ENCODE results near the gene SEZ6L2. TPM values are rescaled to one million over a fixed set of nuclear protein-coding genes. Genes with fewer than 3 reads are reported as not detected.
"Not testable (repeated sequence)": the region's sequence is repeated elsewhere in the genome, so short reads cannot be mapped to it uniquely, and the experiment has no call there.

SEZ6L2 gene
- total RNA-seq, result 15.7 TPM

DNA sequence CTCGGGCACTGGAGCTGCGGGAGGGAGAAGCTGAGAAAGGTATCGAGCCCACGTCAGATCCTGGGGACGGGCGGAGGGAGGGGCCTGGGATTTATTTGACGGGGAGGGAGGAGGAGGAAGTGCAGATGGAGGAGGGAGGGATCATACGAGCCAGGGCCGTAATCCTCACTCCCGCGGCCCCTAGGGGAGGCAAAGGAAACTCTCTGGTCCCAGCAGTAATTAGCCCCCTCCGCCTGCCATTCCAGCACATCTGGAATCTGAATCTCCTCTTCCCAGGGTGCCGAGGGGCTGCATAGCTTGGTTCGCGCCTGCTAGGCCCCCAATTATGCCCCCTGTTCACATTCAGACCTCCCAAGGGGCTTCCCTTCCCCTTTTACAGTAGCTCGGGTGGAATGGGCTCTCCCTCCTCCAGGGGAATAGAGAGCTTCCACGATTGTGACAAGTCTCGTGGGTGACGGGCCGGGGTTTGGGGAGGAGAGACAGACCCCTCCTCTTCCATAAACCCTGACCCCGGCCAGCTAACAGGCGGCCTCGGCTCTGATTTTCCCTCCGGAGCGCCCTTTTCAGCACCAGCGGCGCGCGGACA is at the start of gene SEZ6L2:
Gene SEZ6L2, minus strand, starts transcription at position 35 of the 586 bp plus-strand sequence. CDS start 531 bp downstream, outside the sequence.
- intact Hi-C loops (cut with DNase I), result no loop called here
- H3K27ac ChIP-seq, result no peak within 1 kb of the TSS

DNA sequence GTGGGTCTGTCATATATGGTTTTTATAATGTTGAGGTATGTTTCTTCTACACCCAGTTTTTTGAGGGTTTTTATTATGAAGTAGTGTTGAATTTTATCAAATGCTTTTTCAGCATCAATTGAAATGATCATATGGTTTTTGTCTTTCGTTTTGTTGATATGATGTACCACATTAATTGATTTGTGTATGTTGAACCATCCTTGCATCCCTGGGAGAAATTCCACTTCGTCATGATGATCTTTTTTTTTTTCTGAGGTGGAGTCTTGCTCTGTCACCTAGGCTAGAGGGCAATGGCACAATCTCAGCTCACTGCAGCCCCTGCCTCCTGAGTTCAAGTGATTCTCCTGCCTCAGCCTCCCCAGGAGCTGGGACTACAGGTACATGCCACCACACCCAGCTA is 48.5 kb upstream of the SEZ6L2 start:
- intact Hi-C loops (cut with DNase I), result no loop called here
- no peak for DNase-seq (ENCODE audit: extremely low spot score in 2 of 2)

More for the DNA sequence above, at the start of gene SEZ6L2:
- Histone ChIP-seq H3K4me3 (peak within 1 kb of the TSS; percentile 53 to 64), H3K27me3 (peaks cover 3% of the 10 kb centered on the region), H3K36me3 (no peaks in the 10 kb centered on the region), H3K9me3 (no peaks in the 10 kb centered on the region), H3K4me1 (peaks cover 22% of the 10 kb centered on the region)
- TF ChIP-seq POLR2AphosphoS5 (IDR thresholded peaks at IDR 0.05; ENCODE audit: insufficient read depth in 1 of 2, low read depth in 1 of 2), result no peak
- TF ChIP-seq, protein P1, sequence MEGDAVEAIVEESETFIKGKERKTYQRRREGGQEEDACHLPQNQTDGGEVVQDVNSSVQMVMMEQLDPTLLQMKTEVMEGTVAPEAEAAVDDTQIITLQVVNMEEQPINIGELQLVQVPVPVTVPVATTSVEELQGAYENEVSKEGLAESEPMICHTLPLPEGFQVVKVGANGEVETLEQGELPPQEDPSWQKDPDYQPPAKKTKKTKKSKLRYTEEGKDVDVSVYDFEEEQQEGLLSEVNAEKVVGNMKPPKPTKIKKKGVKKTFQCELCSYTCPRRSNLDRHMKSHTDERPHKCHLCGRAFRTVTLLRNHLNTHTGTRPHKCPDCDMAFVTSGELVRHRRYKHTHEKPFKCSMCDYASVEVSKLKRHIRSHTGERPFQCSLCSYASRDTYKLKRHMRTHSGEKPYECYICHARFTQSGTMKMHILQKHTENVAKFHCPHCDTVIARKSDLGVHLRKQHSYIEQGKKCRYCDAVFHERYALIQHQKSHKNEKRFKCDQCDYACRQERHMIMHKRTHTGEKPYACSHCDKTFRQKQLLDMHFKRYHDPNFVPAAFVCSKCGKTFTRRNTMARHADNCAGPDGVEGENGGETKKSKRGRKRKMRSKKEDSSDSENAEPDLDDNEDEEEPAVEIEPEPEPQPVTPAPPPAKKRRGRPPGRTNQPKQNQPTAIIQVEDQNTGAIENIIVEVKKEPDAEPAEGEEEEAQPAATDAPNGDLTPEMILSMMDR (IDR thresholded peaks at IDR 0.05), result no peak
- TF ChIP-seq POLR2A (IDR thresholded peaks at IDR 0.05), result no peak
- DNase-seq (ENCODE audit: extremely low spot score in 2 of 2), result no peak

DNA sequence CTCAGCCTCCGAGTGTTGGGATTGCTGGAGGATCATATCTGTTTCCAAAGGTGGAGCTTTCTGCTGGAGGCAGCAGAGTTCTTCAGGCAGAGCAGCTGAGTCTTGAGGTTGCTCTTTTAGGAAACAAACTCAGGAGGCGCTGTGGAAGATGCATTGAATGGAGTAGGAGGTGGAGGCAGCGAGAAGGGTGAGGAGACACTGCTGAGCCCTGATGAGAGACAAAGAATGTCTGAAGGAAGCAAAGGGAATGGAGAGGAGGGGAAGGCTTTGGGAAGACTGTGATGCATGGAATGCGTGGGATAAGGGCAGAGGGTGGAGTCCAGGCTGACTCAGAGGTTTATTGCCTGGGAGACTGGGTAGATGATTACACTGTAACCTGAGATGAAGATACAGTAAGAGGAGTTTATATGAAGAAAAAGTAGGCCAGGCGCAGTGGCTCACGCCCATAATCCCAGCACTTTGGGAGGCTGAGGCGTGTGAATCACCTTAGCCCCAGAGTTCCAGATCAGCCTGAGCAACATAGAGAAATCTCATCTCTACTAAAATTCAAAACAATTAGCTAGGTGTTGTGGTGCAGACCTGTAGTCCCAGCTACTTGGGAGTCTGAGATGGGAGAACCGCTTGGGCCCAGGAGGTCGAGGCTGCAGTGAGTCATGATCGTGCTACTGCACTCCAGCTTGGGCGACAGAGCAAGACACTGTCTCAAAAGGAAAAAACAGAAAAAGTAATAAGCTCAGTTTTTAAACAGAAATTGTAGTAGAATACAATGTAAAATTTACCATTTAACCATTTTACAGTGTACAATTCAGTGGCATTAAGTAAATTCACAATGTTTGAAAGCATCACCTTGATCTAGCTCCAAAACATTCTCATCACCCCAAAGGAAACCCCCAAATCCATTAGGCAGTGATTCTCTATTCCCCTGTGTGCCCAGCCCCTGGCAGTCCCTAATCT is 44.8 kb upstream of the SEZ6L2 start:
- peak in 1 of 2 donors; percentile 94 for DNase-seq (ENCODE audit: extremely low spot score in 2 of 2)
- Histone ChIP-seq H3K4me3 (no peak overlapping the region), H3K27me3 (no peaks in the 10 kb centered on the region), H3K4me1 (peaks cover 19% of the 10 kb centered on the region), H3K9me3 (no peaks in the 10 kb centered on the region), H3K36me3 (no peaks in the 10 kb centered on the region), H3K27ac (peak overlapping the region; percentile 55)
- intact Hi-C loops (cut with DNase I), result no loop called here
- peak in 1 of 2 donors; percentile 84 for TF ChIP-seq POLR2AphosphoS5 (IDR thresholded peaks at IDR 0.05; ENCODE audit: insufficient read depth in 1 of 2, low read depth in 1 of 2)
- TF ChIP-seq POLR2A (IDR thresholded peaks at IDR 0.05), result no peak
- TF ChIP-seq, protein P1 (IDR thresholded peaks at IDR 0.05), result no peak

More for the DNA sequence above, 48.5 kb upstream of the SEZ6L2 start:
- Histone ChIP-seq H3K4me3 (no peak overlapping the region), H3K27ac (no peak overlapping the region), H3K27me3 (no peaks in the 10 kb centered on the region), H3K4me1 (peaks cover 19% of the 10 kb centered on the region), H3K9me3 (no peaks in the 10 kb centered on the region), H3K36me3 (no peaks in the 10 kb centered on the region)
- TF ChIP-seq POLR2A (IDR thresholded peaks at IDR 0.05) (no peak), POLR2AphosphoS5 (IDR thresholded peaks at IDR 0.05; ENCODE audit: insufficient read depth in 1 of 2, low read depth in 1 of 2) (no peak)
- TF ChIP-seq, protein P1 (IDR thresholded peaks at IDR 0.05), result no peak

DNA sequence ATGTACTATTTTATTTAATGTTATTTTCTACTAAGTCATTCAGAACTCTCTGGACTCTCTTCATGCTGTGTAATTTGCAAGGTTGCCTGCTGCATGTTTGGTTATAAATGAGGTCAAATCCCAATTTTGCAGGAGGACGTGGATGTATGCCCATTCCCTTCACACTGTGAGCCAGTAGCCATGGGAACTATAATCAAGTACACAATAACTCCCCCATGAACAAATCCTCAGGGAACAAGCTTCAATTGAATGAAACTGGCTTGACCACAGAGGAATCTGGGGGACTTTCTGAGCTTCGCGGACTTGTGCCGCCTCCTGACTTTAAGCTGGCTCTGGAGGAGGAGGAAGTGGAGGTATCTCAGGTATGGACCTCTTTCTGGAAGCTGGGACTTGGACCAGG is 41.3 kb upstream of the SEZ6L2 start:
- intact Hi-C loops (cut with DNase I), result no loop called here
- H3K9me3 ChIP-seq, result no peaks in the 10 kb centered on the region
- H3K4me3 ChIP-seq, result no peak overlapping the region
- no peaks in the 10 kb centered on the region for H3K27me3 ChIP-seq
- TF ChIP-seq, protein P1 (IDR thresholded peaks at IDR 0.05), result no peak
- TF ChIP-seq POLR2AphosphoS5 (IDR thresholded peaks at IDR 0.05; ENCODE audit: insufficient read depth in 1 of 2, low read depth in 1 of 2) (no peak), POLR2A (IDR thresholded peaks at IDR 0.05) (no peak)
- no peak for DNase-seq (ENCODE audit: extremely low spot score in 2 of 2)
- no peak overlapping the region for H3K27ac ChIP-seq
- H3K4me1 ChIP-seq, result peaks cover 19% of the 10 kb centered on the region
- H3K36me3 ChIP-seq, result no peaks in the 10 kb centered on the region

DNA sequence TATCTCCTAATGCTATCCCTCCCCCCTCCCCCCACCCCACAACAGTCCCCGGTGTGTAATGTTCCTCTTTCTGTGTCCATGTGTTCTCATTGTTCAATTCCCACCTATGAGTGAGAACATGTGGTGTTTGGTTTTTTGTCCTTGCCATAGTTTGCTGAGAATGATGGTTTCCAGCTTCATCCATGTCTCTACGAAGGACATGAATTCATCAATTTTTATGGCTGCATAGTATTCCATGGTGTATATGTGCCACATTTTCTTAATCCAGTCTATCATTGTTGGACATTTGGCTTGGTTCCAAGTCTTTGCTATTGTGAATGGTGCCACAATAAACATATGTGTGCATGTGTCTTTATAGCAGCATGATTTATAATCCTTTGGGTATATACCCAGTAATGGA is 32.4 kb upstream of the SEZ6L2 start:
- H3K36me3 ChIP-seq; H3K4me1 ChIP-seq; H3K27ac ChIP-seq; H3K27me3 ChIP-seq; H3K9me3 ChIP-seq; H3K4me3 ChIP-seq; intact Hi-C loops (cut with DNase I); DNase-seq (ENCODE audit: extremely low spot score in 2 of 2): not testable (repeated sequence)

All from vagina (tissue), 2 donors.